SK-N-MC (cell line): ENCODE results near the gene VAV2.

Source experiments
- EZH2 ChIP-seq: fragments of 200-600 bp; sonication (generic); IDR thresholded peaks from one replicate; pipeline ENCODE4 v1.6.1; 2017; ENCODE audit warnings: antibody characterized with exemption
- FOXP2 ChIP-seq: optimal IDR thresholded peaks from 2 replicates; pipeline ENCODE3; 2011; ENCODE audit warnings: mild to moderate bottlenecking, moderate library complexity; ENCODE audit not compliant: insufficient read depth; ENCODE audit errors: extremely low read length, control extremely low read depth
- POLR2AphosphoS5 ChIP-seq: IDR thresholded peaks from 2 replicates; pipeline ENCODE4 v1.6.1; 2012; ENCODE audit warnings: mild to moderate bottlenecking, low read depth, low read length, borderline replicate concordance

GRCh38 chr9:133737774-133738639 is 254.1 kb downstream of the VAV2 start, which contains the start of gene SARDH:
- TF ChIP-seq FOXP2 (no peak), EZH2 (no peak), POLR2AphosphoS5 (no peak)
